ENCODE results near the gene RGS14.
A peak's percentile ranks its signal among the peaks of the same experiment; 100 is the strongest.

The RGS14 gene

GRCh38 chr5:177390363-177391300, 32.9 kb downstream of the RGS14 start:
- Histone ChIP-seq H3K9me3 (ENCODE audit: low read depth, low read length) (no peaks in the 10 kb centered on the region), H3K36me3 (ENCODE audit: insufficient read depth, low read length) (no peaks in the 10 kb centered on the region), H3K9ac (ENCODE audit: insufficient read length) (peak overlapping the region; percentile 28), H3K4me3 (no peak overlapping the region), H3K27ac (no peak overlapping the region)
- DNase-seq (ENCODE audit: low read depth, low spot score) = peak; percentile 42
- no peak for TF ChIP-seq POLR2AphosphoS5 (IDR thresholded peaks at IDR 0.05; ENCODE audit: borderline replicate concordance, low read depth, low read length)
- no peak for TF ChIP-seq EZH2 (IDR thresholded peaks at IDR 0.05)
- TF ChIP-seq FOXP2 (optimal IDR thresholded peaks at IDR 0.05; ENCODE audit: control extremely low read depth, extremely low read length, insufficient read depth) = no peak

GRCh38 chr5:177392765-177393164, 35.0 kb downstream of the RGS14 start:
- H3K4me3 ChIP-seq = no peak overlapping the region

DNA sequence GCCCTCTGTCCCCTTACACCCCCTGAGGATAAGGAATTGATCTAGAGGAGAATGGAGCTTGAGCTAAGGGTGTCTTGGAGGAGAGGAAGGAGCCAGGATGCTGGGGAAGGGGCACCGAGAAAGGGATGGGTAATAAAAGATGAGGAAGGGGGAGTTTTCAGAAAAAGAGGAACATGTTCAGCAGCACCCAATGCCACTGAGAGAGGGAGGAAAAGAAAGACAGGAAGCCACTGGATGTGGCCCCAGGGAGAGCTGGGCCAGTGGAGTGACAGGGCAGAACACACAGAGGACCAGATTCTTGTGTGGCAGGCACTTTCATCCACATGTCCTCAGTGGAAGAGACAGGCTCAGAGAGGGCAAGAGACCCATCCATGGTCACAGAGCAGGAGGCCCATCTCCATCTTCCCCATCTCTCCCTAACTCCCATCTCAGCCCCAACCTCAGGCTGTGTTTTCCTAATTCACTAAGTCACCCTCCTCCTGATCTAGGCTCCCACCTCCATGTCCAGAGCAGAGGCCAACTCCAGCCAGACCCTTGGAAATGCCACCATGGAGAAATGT, 35.6 kb downstream of the RGS14 start:
- no peaks in the 10 kb centered on the region for H3K36me3 ChIP-seq (ENCODE audit: insufficient read depth, low read length)
- TF ChIP-seq FOXP2 (optimal IDR thresholded peaks at IDR 0.05; ENCODE audit: control extremely low read depth, extremely low read length, insufficient read depth) = no peak
- no peak for TF ChIP-seq EZH2 (IDR thresholded peaks at IDR 0.05)
- no peak for TF ChIP-seq POLR2AphosphoS5 (IDR thresholded peaks at IDR 0.05; ENCODE audit: borderline replicate concordance, low read depth, low read length)
- H3K4me3 ChIP-seq = no peak overlapping the region
- no peak overlapping the region for H3K9ac ChIP-seq (ENCODE audit: insufficient read length)
- DNase-seq (ENCODE audit: low read depth, low spot score) = no peak
- no peak overlapping the region for H3K27ac ChIP-seq
- H3K9me3 ChIP-seq (ENCODE audit: low read depth, low read length) = no peaks in the 10 kb centered on the region

More at GRCh38 chr5:177392765-177393164, 35.0 kb downstream of the RGS14 start:
- TF ChIP-seq FOXP2 (optimal IDR thresholded peaks at IDR 0.05; ENCODE audit: control extremely low read depth, extremely low read length, insufficient read depth) = no peak
- TF ChIP-seq EZH2 (IDR thresholded peaks at IDR 0.05) = no peak
- DNase-seq (ENCODE audit: low read depth, low spot score) = no peak
- Histone ChIP-seq H3K9me3 (ENCODE audit: low read depth, low read length) (no peaks in the 10 kb centered on the region), H3K27ac (no peak overlapping the region), H3K36me3 (ENCODE audit: insufficient read depth, low read length) (no peaks in the 10 kb centered on the region), H3K9ac (ENCODE audit: insufficient read length) (no peak overlapping the region)

GRCh38 chr5:177393990-177394389, 36.3 kb downstream of the RGS14 start:
- no peak for DNase-seq (ENCODE audit: low read depth, low spot score)
- Histone ChIP-seq H3K9ac (ENCODE audit: insufficient read length) (no peak overlapping the region), H3K4me3 (no peak overlapping the region), H3K9me3 (ENCODE audit: low read depth, low read length) (no peaks in the 10 kb centered on the region), H3K27ac (no peak overlapping the region), H3K36me3 (ENCODE audit: insufficient read depth, low read length) (no peaks in the 10 kb centered on the region)
- no peak for TF ChIP-seq EZH2 (IDR thresholded peaks at IDR 0.05)
- TF ChIP-seq FOXP2 (optimal IDR thresholded peaks at IDR 0.05; ENCODE audit: control extremely low read depth, extremely low read length, insufficient read depth) = no peak
- TF ChIP-seq POLR2AphosphoS5 (IDR thresholded peaks at IDR 0.05; ENCODE audit: borderline replicate concordance, low read depth, low read length) = no peak

DNA sequence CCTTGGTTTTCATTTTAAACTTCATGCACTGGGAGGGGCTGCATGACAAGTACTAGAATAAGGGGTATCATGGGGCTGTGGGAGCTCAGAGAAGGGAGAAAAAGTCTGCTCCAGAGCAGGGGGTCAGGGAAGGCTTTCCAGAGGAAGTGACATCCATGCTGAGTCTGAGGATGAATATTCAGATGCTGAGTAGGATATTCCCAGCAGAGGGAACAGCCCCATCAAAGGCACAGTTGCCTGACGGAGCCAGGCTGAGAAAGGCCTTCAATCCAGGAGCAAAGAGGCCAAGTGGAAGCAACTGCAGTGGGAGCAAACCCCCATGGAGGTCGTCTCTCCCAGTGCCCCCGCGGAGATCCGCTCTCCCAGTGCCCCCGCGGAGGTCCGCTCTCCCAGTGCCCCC, 38.4 kb downstream of the RGS14 start:
- H3K27ac ChIP-seq = no peak overlapping the region
- no peak for DNase-seq (ENCODE audit: low read depth, low spot score)
- TF ChIP-seq FOXP2 (optimal IDR thresholded peaks at IDR 0.05; ENCODE audit: control extremely low read depth, extremely low read length, insufficient read depth) (no peak), EZH2 (IDR thresholded peaks at IDR 0.05) (no peak), POLR2AphosphoS5 (IDR thresholded peaks at IDR 0.05; ENCODE audit: borderline replicate concordance, low read depth, low read length) (no peak)
- H3K9me3 ChIP-seq (ENCODE audit: low read depth, low read length) = no peaks in the 10 kb centered on the region
- no peak overlapping the region for H3K9ac ChIP-seq (ENCODE audit: insufficient read length)
- no peak overlapping the region for H3K4me3 ChIP-seq
- H3K36me3 ChIP-seq (ENCODE audit: insufficient read depth, low read length) = no peaks in the 10 kb centered on the region

DNA sequence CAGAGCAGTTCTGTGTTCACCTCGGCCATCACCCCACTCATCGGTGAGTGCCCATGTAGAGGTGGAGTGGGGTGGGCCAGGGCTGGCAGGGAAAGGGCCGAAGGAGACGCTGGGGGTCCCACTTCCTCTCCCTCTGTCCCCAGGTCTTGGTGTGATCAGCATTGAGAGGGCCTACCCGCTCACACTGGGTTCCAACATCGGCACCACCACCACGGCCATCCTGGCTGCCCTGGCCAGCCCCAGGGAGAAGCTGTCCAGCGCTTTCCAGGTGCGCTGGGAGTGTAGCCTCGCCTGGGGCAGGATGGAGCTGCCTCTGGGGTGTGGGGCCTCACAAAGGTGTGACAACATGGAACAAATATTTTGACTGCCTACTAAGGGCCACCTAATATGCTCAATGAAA, 39.1 kb downstream of the RGS14 start:
- no peak for DNase-seq (ENCODE audit: low read depth, low spot score)
- TF ChIP-seq EZH2 (IDR thresholded peaks at IDR 0.05) = no peak
- no peak for TF ChIP-seq FOXP2 (optimal IDR thresholded peaks at IDR 0.05; ENCODE audit: control extremely low read depth, extremely low read length, insufficient read depth)
- no peak for TF ChIP-seq POLR2AphosphoS5 (IDR thresholded peaks at IDR 0.05; ENCODE audit: borderline replicate concordance, low read depth, low read length)
- Histone ChIP-seq H3K27ac (no peak overlapping the region), H3K36me3 (ENCODE audit: insufficient read depth, low read length) (no peaks in the 10 kb centered on the region), H3K4me3 (no peak overlapping the region), H3K9ac (ENCODE audit: insufficient read length) (no peak overlapping the region), H3K9me3 (ENCODE audit: low read depth, low read length) (no peaks in the 10 kb centered on the region)

DNA sequence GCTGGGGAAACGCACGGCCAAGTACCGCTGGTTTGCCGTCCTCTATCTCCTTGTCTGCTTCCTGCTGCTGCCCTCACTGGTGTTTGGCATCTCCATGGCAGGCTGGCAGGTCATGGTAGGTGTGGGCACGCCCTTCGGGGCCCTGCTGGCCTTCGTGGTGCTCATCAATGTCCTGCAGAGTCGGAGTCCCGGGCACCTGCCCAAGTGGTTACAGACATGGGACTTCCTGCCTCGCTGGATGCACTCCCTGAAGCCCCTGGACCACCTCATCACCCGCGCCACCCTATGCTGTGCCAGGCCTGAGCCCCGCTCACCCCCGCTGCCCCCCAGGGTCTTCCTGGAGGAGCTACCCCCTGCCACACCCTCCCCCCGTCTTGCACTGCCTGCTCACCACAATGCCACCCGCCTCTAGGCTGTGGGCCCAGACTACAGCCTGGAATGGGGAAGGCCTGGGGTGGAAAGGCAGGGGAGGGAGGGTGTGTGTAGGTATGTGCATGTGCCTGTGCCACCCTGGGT, 40.2 kb downstream of the RGS14 start:
- TF ChIP-seq POLR2AphosphoS5 (IDR thresholded peaks at IDR 0.05; ENCODE audit: borderline replicate concordance, low read depth, low read length) = no peak
- TF ChIP-seq FOXP2 (optimal IDR thresholded peaks at IDR 0.05; ENCODE audit: control extremely low read depth, extremely low read length, insufficient read depth) = no peak
- Histone ChIP-seq H3K9me3 (ENCODE audit: low read depth, low read length) (no peaks in the 10 kb centered on the region), H3K4me3 (no peak overlapping the region), H3K36me3 (ENCODE audit: insufficient read depth, low read length) (no peaks in the 10 kb centered on the region), H3K27ac (no peak overlapping the region), H3K9ac (ENCODE audit: insufficient read length) (no peak overlapping the region)
- DNase-seq (ENCODE audit: low read depth, low spot score) = no peak

GRCh38 chr5:177399997-177400868, 42.5 kb downstream of the RGS14 start, which contains the start of gene PFN3:
PFN3 (minus strand) TSS chr5:177400661; CDS start chr5:177400576, 85 bp downstream.
- no peak for TF ChIP-seq EZH2 (IDR thresholded peaks at IDR 0.05)
- no peak for TF ChIP-seq POLR2AphosphoS5 (IDR thresholded peaks at IDR 0.05; ENCODE audit: borderline replicate concordance, low read depth, low read length)
- no peak for TF ChIP-seq FOXP2 (optimal IDR thresholded peaks at IDR 0.05; ENCODE audit: control extremely low read depth, extremely low read length, insufficient read depth)
- no peak within 1 kb of the TSS for H3K9ac ChIP-seq (ENCODE audit: insufficient read length)
- no peak within 1 kb of the TSS for H3K27ac ChIP-seq

More at GRCh38 chr5:177399997-177400868, 42.5 kb downstream of the RGS14 start, which contains the start of gene PFN3:
- H3K36me3 ChIP-seq (ENCODE audit: insufficient read depth, low read length) = no peaks in the 10 kb centered on the region
- H3K4me3 ChIP-seq = no peak within 1 kb of the TSS
- no peaks in the 10 kb centered on the region for H3K9me3 ChIP-seq (ENCODE audit: low read depth, low read length)
- no peak for DNase-seq (ENCODE audit: low read depth, low spot score)
